AG09319 (cell line): Measurements from ENCODE around the gene LRIF1.
"Not testable (repeated sequence)": the region's sequence is repeated elsewhere in the genome, so short reads cannot be mapped to it uniquely, and the experiment has no call there.

Experiments used
- DNase-seq: peaks from one replicate; pipeline ENCODE4 v3.0.0-alpha.2; 2010; ENCODE audit warnings: low read depth; ENCODE audit errors: extremely low read depth
- TF ChIP-seq, protein P1 (sequence below): IDR thresholded peaks from 2 replicates; pipeline ENCODE4 v1.5.1; 2011; ENCODE audit warnings: low read depth, mild to moderate bottlenecking, inconsistent platforms, low read length, moderate library complexity

Gene LRIF1, protein sequence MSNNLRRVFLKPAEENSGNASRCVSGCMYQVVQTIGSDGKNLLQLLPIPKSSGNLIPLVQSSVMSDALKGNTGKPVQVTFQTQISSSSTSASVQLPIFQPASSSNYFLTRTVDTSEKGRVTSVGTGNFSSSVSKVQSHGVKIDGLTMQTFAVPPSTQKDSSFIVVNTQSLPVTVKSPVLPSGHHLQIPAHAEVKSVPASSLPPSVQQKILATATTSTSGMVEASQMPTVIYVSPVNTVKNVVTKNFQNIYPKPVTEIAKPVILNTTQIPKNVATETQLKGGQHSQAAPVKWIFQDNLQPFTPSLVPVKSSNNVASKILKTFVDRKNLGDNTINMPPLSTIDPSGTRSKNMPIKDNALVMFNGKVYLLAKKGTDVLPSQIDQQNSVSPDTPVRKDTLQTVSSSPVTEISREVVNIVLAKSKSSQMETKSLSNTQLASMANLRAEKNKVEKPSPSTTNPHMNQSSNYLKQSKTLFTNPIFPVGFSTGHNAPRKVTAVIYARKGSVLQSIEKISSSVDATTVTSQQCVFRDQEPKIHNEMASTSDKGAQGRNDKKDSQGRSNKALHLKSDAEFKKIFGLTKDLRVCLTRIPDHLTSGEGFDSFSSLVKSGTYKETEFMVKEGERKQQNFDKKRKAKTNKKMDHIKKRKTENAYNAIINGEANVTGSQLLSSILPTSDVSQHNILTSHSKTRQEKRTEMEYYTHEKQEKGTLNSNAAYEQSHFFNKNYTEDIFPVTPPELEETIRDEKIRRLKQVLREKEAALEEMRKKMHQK

DNA sequence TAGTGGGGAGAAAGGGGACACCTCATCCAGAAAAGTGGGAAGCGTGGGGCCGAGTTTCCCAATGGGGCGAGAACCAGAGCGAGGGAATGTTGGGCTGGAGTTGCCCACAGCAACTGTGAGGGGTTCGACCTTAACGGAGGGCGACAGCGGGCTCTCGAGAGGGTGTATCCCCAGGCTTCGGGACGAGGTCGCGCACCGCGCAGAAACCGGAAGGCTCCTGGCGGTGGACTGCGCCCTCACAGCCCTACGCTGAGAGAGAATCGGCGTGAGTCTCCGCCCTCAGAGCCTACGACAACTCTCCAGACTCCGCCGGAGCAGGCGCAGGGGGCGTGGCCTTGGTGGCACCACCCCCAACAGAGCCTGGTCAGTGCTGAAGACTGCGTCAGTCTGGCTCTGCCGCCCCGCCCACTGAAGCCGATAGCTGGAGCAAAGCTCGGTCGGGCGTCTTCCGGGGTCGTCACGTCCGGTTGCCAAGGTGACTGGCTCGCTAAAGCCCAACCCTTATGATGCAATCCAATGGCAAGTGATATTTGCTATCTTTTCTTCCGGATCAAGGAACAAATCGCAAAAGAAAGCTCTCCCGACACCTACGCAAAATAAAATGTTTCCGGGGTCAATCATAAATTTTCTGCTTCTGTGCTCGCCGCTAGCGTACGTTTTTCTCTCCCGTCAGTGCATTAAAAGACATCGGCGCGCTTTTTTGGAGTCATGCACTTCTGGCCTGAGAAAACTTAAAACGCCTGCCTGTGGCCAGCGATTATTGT, at the start of gene LRIF1:
TSS of gene LRIF1 (minus strand) at position 232 of the 764 bp plus-strand sequence. CDS start 234 bp downstream, outside the sequence.
- TF ChIP-seq, protein P1, sequence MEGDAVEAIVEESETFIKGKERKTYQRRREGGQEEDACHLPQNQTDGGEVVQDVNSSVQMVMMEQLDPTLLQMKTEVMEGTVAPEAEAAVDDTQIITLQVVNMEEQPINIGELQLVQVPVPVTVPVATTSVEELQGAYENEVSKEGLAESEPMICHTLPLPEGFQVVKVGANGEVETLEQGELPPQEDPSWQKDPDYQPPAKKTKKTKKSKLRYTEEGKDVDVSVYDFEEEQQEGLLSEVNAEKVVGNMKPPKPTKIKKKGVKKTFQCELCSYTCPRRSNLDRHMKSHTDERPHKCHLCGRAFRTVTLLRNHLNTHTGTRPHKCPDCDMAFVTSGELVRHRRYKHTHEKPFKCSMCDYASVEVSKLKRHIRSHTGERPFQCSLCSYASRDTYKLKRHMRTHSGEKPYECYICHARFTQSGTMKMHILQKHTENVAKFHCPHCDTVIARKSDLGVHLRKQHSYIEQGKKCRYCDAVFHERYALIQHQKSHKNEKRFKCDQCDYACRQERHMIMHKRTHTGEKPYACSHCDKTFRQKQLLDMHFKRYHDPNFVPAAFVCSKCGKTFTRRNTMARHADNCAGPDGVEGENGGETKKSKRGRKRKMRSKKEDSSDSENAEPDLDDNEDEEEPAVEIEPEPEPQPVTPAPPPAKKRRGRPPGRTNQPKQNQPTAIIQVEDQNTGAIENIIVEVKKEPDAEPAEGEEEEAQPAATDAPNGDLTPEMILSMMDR = peak; percentile 30
- DNase-seq = peak; percentile 99

DNA sequence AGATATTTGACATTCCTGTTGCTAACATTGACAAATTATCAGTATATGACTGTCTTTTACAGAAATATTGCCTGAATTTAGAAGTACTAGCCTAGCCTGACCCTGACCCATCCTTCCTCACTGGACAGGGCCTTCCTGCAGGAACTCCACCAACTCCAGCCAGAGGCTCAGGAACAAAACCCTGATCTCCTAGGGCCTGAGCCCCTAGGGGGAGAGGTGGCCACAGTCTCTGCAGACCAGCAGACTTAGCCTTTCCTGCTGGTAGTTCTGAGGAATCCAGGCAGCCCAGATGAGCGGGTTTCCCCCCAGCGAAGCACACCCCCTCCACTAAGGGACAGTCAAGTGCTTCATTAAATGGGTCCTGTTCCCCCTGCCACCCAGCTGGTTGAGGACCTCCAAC, 44.3 kb upstream of the LRIF1 start:
- TF ChIP-seq, protein P1 = no peak
- no peak for DNase-seq

DNA sequence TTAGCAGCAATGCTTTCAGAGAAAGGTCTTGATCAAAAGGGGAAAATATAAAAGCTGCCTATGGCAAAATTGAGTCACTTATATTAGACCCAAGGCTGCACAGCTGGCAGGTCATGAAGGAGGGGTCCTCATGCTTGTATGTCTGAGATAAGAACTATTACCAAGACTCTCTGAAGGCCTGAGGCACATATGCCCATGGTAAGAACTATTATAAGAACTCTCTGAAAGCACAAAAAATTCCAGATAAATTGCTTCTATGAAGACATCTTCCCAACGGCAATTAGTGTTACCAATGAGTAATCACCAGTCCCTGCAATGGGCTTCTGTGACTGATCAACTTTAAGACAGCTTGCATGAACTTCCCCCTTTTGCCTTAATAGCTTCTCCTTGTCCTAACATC, 42.8 kb upstream of the LRIF1 start:
- TF ChIP-seq, protein P1 = no peak
- DNase-seq = no peak

DNA sequence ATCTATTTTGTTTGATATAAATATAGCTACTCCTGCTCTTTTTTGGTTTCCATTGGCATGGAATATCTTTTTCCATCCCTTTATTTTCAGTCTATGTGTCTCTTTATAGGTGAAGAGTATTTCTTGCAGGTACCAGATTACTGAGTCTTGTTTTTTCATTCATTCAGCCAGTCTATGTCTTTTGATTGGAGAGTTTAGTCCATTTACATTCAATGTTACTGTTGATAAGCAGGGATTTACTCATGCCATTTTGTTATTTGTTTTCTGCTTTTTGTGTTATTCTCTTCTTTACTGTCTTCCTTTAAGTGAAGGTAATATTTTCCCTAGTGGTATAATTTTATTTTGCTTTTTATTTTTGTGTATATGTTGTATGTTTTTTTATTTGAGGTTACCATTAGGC, 35.9 kb upstream of the LRIF1 start:
- not testable (repeated sequence) for DNase-seq

DNA sequence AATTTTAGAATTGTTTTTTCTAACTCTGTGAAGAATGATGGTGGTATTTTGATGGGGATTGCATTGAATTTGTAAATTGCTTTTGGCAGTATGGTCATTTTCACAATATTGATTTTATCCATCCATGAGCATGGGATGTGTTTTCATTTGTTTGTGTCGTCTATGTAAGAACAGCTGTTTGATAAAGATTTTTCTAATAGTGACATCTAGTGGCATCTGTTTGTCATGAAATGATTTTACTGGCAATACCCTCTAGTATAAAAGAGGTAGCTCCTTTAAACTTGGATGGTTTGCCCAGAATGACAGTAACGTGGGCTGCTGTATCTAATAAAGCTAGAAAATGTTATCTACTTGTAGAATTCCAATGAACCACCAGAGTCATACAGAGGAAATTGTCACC, 28.6 kb upstream of the LRIF1 start:
- TF ChIP-seq, protein P1 = peak; percentile 15
- not testable (repeated sequence) for DNase-seq

DNA sequence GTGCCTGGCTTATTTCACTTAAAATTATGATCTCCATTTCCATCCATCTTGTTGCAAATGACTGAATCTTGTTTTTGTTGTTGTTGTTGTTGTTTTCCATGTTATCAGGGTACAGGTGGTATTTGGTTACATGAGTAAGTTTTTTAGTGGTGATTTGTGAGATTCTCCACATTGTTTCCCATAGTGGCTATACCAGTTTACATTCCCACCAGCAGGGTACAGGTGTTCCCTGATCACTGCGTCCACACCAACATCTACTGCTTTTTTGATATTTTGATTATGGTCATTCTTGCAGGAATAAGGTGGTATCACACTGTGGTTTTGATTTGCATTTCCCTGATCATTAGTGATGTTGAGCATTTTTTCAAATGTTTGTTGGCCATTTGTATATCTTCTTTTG, 27.6 kb upstream of the LRIF1 start:
- DNase-seq = not testable (repeated sequence)

DNA sequence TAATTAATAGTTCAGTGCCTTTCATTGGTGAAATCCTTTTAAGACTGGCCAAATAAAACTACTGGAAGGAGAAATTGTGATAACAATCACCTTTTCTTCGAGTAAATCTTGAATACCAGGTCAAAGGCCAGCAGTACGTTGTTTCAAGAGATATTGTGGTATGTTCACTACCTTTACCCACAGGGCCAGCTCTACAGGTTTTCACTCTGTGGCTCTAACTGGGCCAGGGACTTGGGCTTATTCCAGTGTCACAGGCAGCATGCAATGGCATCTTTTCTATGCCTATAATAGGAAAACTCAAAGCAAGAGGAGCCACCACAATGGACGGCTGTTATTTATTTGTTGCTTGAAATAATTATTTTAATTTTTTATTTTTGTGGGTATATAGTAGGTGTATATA, 26.8 kb upstream of the LRIF1 start:
- TF ChIP-seq, protein P1 = no peak
- DNase-seq = no peak

DNA sequence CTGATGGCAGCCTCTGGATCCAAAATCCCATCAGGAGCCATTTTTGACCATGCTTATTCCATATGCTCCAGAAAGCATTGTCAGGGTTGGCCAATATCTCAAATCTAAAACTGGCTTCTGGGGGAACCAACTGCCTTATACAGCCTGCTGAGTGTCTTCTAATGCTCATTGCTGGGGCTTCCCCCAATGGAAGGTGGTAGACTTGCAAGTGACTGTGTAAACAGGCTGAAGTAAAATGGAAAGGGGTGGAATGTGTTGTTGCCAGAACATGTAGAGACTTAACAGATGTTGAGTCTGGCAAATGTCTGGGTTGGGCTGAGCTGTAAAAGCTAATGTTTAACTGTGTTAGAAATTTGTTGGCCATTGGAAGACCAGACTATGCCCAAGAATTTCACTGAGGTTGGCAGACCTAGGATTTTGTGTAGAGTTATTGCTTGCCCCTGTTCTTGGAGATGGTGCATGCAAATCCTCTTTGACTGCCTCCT, 22.7 kb upstream of the LRIF1 start:
- DNase-seq = no peak
- TF ChIP-seq, protein P1 = no peak
